IMR-90 (cell line): ENCODE data around the gene SOX2. TPM values are rescaled to one million over a fixed set of nuclear protein-coding genes. Genes with fewer than 3 reads are reported as not detected.

ENCODE experiments used
- ATAC-seq: fragments of 200-7000 bp; cut with Tn5 transposase; 2 replicates; pipeline ENCODE4 v1.9.1; 2020; ENCODE audit warnings: low read depth, mild to moderate bottlenecking, moderate library complexity
- BruUV-seq: library from RNA; stranded (reverse); fragments of 400-500 nt; replicated peaks from 2 replicates; lab custom pipeline; 2021; lab: Mats Ljungman, UMichigan
- CTCF ChIA-PET: fragments of 300-600 bp; formaldehyde crosslinking; extraction: SDS; loops from one replicate; lab custom pipeline; 2021; ENCODE audit warnings: antibody characterized with exemption; lab: Yijun Ruan, JAX
- POLR2A ChIA-PET: fragments of 300-600 bp; sonication (Branson Sonifier 250); formaldehyde crosslinking; loops from one replicate; lab custom pipeline; 2022; ENCODE audit warnings: antibody characterized with exemption; ENCODE audit not compliant: unreplicated experiment; lab: Charles Lee
- DNase-seq: peaks from one replicate; pipeline ENCODE4 v3.0.0; 2013
- H2AFZ ChIP-seq: replicated peaks from 2 replicates; pipeline ENCODE3; 2013; ENCODE audit warnings: low read length, mild to moderate bottlenecking; ENCODE audit not compliant: poor library complexity
- H2AK5ac ChIP-seq: 2 replicates; pipeline ENCODE4 v1.6.1; 2013; ENCODE audit warnings: low read depth, low read length, inconsistent platforms
- H2AK9ac ChIP-seq: replicated peaks from 2 replicates; pipeline ENCODE3; 2013; ENCODE audit warnings: mild to moderate bottlenecking, low read depth, low read length, moderate library complexity; ENCODE audit not compliant: poor library complexity
- H2BK120ac ChIP-seq: 2 replicates; pipeline ENCODE4 v1.6.1; 2013; ENCODE audit warnings: low read depth, low read length, inconsistent platforms
- H2BK15ac ChIP-seq: 3 replicates; pipeline ENCODE4 v1.6.1; 2013; ENCODE audit warnings: low read depth, low read length, inconsistent platforms
- H2BK20ac ChIP-seq: 2 replicates; pipeline ENCODE4 v1.6.1; 2013; ENCODE audit warnings: low read depth, mild to moderate bottlenecking, inconsistent platforms, low read length, moderate library complexity
- H2BK5ac ChIP-seq: 2 replicates; pipeline ENCODE4 v1.6.1; 2013; ENCODE audit warnings: mild to moderate bottlenecking, low read depth, low read length, inconsistent platforms; ENCODE audit not compliant: poor library complexity, severe bottlenecking
- H3K14ac ChIP-seq: replicated peaks from 2 replicates; pipeline ENCODE4 v1.6.1; 2013; ENCODE audit warnings: low read depth, low read length, inconsistent platforms
- H3K18ac ChIP-seq: 2 replicates; pipeline ENCODE4 v1.6.1; 2013; ENCODE audit warnings: low read depth, low read length, control low read depth
- H3K23ac ChIP-seq: 2 replicates; pipeline ENCODE4 v1.6.1; 2013; ENCODE audit warnings: low read depth, low read length, inconsistent platforms
- H3K27ac ChIP-seq: 2 replicates; pipeline ENCODE4 v1.5.1; 2013; ENCODE audit warnings: mild to moderate bottlenecking, control low read depth, low read length; ENCODE audit not compliant: insufficient read depth
- H3K27me3 ChIP-seq: 2 replicates; pipeline ENCODE4 v1.6.1; 2013; ENCODE audit warnings: low read length; ENCODE audit not compliant: control insufficient read depth, insufficient read depth
- H3K36me3 ChIP-seq: 2 replicates; pipeline ENCODE4 v1.6.1; 2013; ENCODE audit warnings: low read length, mixed read lengths; ENCODE audit not compliant: control insufficient read depth, insufficient read depth
- H3K4ac ChIP-seq: 2 replicates; pipeline ENCODE4 v1.6.1; 2013; ENCODE audit warnings: low read depth, low read length, inconsistent platforms
- H3K4me1 ChIP-seq: 2 replicates; pipeline ENCODE4 v1.6.1; 2013; ENCODE audit warnings: low read length, mixed read lengths; ENCODE audit not compliant: control insufficient read depth, insufficient read depth
- H3K4me2 ChIP-seq: 2 replicates; pipeline ENCODE4 v1.6.1; 2013; ENCODE audit warnings: low read depth, mild to moderate bottlenecking, control low read depth, low read length, moderate library complexity
- H3K4me3 ChIP-seq: 2 replicates; pipeline ENCODE4 v1.5.1; 2013; ENCODE audit warnings: low read depth, mild to moderate bottlenecking, control low read depth, low read length, moderate library complexity; ENCODE audit not compliant: insufficient read depth
- H3K56ac ChIP-seq: 2 replicates; pipeline ENCODE4 v1.6.1; 2013; ENCODE audit warnings: low read length, inconsistent platforms; ENCODE audit not compliant: insufficient read depth; ENCODE audit errors: extremely low read depth
- H3K79me1 ChIP-seq, 2 experiments: 2 replicates each; pipeline ENCODE4 v1.6.1; 2013; ENCODE audit warnings: low read length in 2 of 2, inconsistent platforms in 1 of 2, low read depth in 1 of 2
- H3K9ac ChIP-seq: 2 replicates; pipeline ENCODE4 v1.6.1; 2013; ENCODE audit warnings: low read depth, low read length, control low read depth
- H3K9me1 ChIP-seq: 2 replicates; pipeline ENCODE4 v1.6.1; 2013; ENCODE audit warnings: low read length, inconsistent platforms; ENCODE audit not compliant: insufficient read depth
- H3K9me3 ChIP-seq: 2 replicates; pipeline ENCODE4 v1.6.1; 2013; ENCODE audit warnings: low read length; ENCODE audit not compliant: control insufficient read depth, insufficient read depth
- H4K20me1 ChIP-seq: 2 replicates; pipeline ENCODE4 v1.6.1; 2013; ENCODE audit warnings: low read length, inconsistent platforms; ENCODE audit not compliant: insufficient read depth
- H4K5ac ChIP-seq: 2 replicates; pipeline ENCODE4 v1.6.1; 2013; ENCODE audit warnings: mild to moderate bottlenecking, low read depth, low read length, control low read depth
- H4K8ac ChIP-seq, 2 experiments: 2 replicates each; pipeline ENCODE4 v1.6.1; 2013; ENCODE audit warnings: low read depth in 2 of 2, low read length in 2 of 2, control low read depth in 1 of 2, inconsistent platforms in 1 of 2
- H4K91ac ChIP-seq: 2 replicates; pipeline ENCODE4 v1.6.1; 2013; ENCODE audit warnings: low read depth, low read length, inconsistent platforms; ENCODE audit not compliant: insufficient read depth
- CEBPB ChIP-seq: IDR thresholded peaks from 2 replicates; pipeline ENCODE4 v1.6.1; 2012; ENCODE audit warnings: low read depth, low read length, improper control_type of control experiment
- ELK1 ChIP-seq: fragments of 150-350 bp; IDR thresholded peaks from 2 replicates; pipeline ENCODE4 v1.6.1; 2016; ENCODE audit warnings: low read depth, mild to moderate bottlenecking, low read length, moderate library complexity, borderline replicate concordance
- MAFK ChIP-seq: IDR thresholded peaks from 2 replicates; pipeline ENCODE4 v1.6.1; 2012; ENCODE audit warnings: low read depth, low read length, improper control_type of control experiment
- MAZ ChIP-seq: IDR thresholded peaks from 2 replicates; pipeline ENCODE4 v1.6.1; 2012; ENCODE audit warnings: low read depth, mild to moderate bottlenecking, low read length, improper control_type of control experiment, moderate library complexity, borderline replicate concordance
- MXI1 ChIP-seq: IDR thresholded peaks from 2 replicates; pipeline ENCODE4 v1.6.1; 2012; ENCODE audit warnings: low read depth, mild to moderate bottlenecking, low read length, moderate library complexity, borderline replicate concordance
- RAD21 ChIP-seq: IDR thresholded peaks from 2 replicates; pipeline ENCODE4 v1.6.1; 2012; ENCODE audit warnings: low read length, improper control_type of control experiment
- RFX5 ChIP-seq: IDR thresholded peaks from 2 replicates; pipeline ENCODE4 v1.8.0; 2012; ENCODE audit warnings: low read depth, mild to moderate bottlenecking, low read length, moderate library complexity
- WGBS, 2 experiments: methylation state at CpG; one replicate each; pipeline versions ENCODE4 v1.1.5 to v1.1.7; 2013; ENCODE audit warnings: missing lambda C conversion rate in 2 of 2; ENCODE audit not compliant: insufficient read length in 1 of 2; ENCODE audit errors: extremely low coverage in 2 of 2; 5-methylcytosine and 5-hydroxymethylcytosine counted together
- dilution Hi-C: fragments of 300-500 bp; cut with HindIII; formaldehyde crosslinking; loops from one replicate; pipeline ENCODE4 v1.14.3; 2018; ENCODE audit warnings: low sequenced_read_pairs; ENCODE audit not compliant: unreplicated experiment
- in situ Hi-C: fragments of 300-500 bp; cut with MboI; formaldehyde crosslinking; loops from 3 replicates; pipeline ENCODE4 v1.14.3; 2019; ENCODE audit warnings: low sequenced_read_pairs, inconsistent platforms, mixed read lengths
- intact Hi-C: fragments of 100-400 bp; cut with micrococcal nuclease; formaldehyde crosslinking; loops from 2 replicates; pipeline ENCODE4 v1.10.0; 2022
- polyA plus RNA-seq, 3 experiments: library from polyadenylated mRNA; depleted of rRNA; stranded (reverse); fragments of >200 nt; gene quantifications; 2 replicates each; pipeline ENCODE4 v1.2.3, GENCODE V29; 2012; ENCODE audit warnings: low replicate concordance in 1 of 3
- total RNA-seq: library from RNA; depleted of rRNA; stranded (reverse); fragments of >200 nt; gene quantifications from 2 replicates; pipeline ENCODE4 v1.2.3, GENCODE V29; 2012

SOX2 gene
- total and polyA plus RNA-seq, 2 of the 4 experiments (the other 2 are of a cell fraction) = not detected

- in situ Hi-C loops = no loop called here
- intact Hi-C loops = no loop called here
- Histone ChIP-seq H3K4me2 (peak overlapping the region; percentile 78; the same call in 1 of the 2 replicates), H2BK15ac (no peak overlapping the region), H4K8ac (no peak overlapping the region), H3K14ac (no peak overlapping the region), H3K27me3 (peaks cover 52% of the 10 kb centered on the region), H3K79me1 (no peaks in the 10 kb centered on the region), H2BK20ac (no peak overlapping the region), H2BK5ac (no peak overlapping the region), H3K27ac (no peak overlapping the region), H3K18ac (no peak overlapping the region), H3K9me1 (no peaks in the 10 kb centered on the region), H3K9ac (no peak overlapping the region), H3K9me3 (peaks cover 2% of the 10 kb centered on the region), H3K4me3 (peak overlapping the region; percentile 23; the same call in 1 of the 2 replicates), H3K56ac (no peak overlapping the region), H4K91ac (no peak overlapping the region), H3K4ac (no peak overlapping the region), H3K36me3 (no peaks in the 10 kb centered on the region), H4K5ac (no peak overlapping the region), H3K4me1 (no peaks in the 10 kb centered on the region), H2AK5ac (no peak overlapping the region), H3K23ac (no peak overlapping the region), H2BK120ac (no peak overlapping the region), H2AK9ac (peak overlapping the region; percentile 59), H4K20me1 (no peaks in the 10 kb centered on the region), H2AFZ (peak overlapping the region; percentile 23)
- no TSS peak for BruUV-seq
- ATAC-seq (no peak), DNase-seq (no peak)
- ChIA-PET POLR2A (no interaction called here), CTCF (no interaction called here)
- no peak for TF ChIP-seq ELK1
- no peak for TF ChIP-seq RFX5
- no peak for TF ChIP-seq CEBPB
- no peak for TF ChIP-seq RAD21
- no peak for TF ChIP-seq MAZ
- no peak for TF ChIP-seq MXI1
- TF ChIP-seq MAFK = no peak
- WGBS, 2 experiments = 5% methylated on average over 21 of the region's 62 CpGs; no CpG with 5 or more reads in 1 of the 2 experiments
- dilution Hi-C loops = no loop called here
Observed at GRCh38 chr3:181726351-181727330, 14.9 kb downstream of the SOX2 start.
